ENCODE results near the gene KRTAP26-1. TPM values are rescaled to one million over a fixed set of nuclear protein-coding genes. Genes with fewer than 3 reads are reported as not detected.

Gene KRTAP26-1
- not detected in 2 replicates for total RNA-seq

GRCh38 chr21:30320215-30320614, at the start of gene KRTAP26-1:
KRTAP26-1 (minus strand) TSS chr21:30320315; CDS start chr21:30320035, 280 bp downstream.
- no peak for TF ChIP-seq CTCF (IDR thresholded peaks at IDR 0.05; ENCODE audit: insufficient read depth, low read length, severe bottlenecking)
- no peak within 1 kb of the TSS for H3K4me3 ChIP-seq (ENCODE audit: low read depth, low read length)
- FAIRE-seq (no peak), DNase-seq (ENCODE audit: low read depth) (no peak)
- H3K27me3 ChIP-seq (ENCODE audit: control insufficient read depth, insufficient read depth, low read length), result no peaks in the 10 kb centered on the region
- H3K36me3 ChIP-seq (ENCODE audit: control insufficient read depth, insufficient read depth, low read length), result no peaks in the 10 kb centered on the region

- DNase-seq (ENCODE audit: low read depth), result no peak
- H3K4me3 ChIP-seq (ENCODE audit: low read depth, low read length), result no peak overlapping the region
- H3K27me3 ChIP-seq (ENCODE audit: control insufficient read depth, insufficient read depth, low read length), result no peaks in the 10 kb centered on the region
- H3K36me3 ChIP-seq (ENCODE audit: control insufficient read depth, insufficient read depth, low read length), result no peaks in the 10 kb centered on the region
- TF ChIP-seq CTCF (IDR thresholded peaks at IDR 0.05; ENCODE audit: insufficient read depth, low read length, severe bottlenecking), result no peak
- FAIRE-seq, result no peak
Measured at GRCh38 chr21:30355906-30356305, 35.8 kb upstream of the KRTAP26-1 start.

GRCh38 chr21:30354308-30355005, 34.3 kb upstream of the KRTAP26-1 start:
- Histone ChIP-seq H3K36me3 (ENCODE audit: control insufficient read depth, insufficient read depth, low read length) (no peaks in the 10 kb centered on the region), H3K4me3 (ENCODE audit: low read depth, low read length) (no peak overlapping the region), H3K27me3 (ENCODE audit: control insufficient read depth, insufficient read depth, low read length) (no peaks in the 10 kb centered on the region)
- DNase-seq (ENCODE audit: low read depth) (no peak), FAIRE-seq (no peak)
- no peak for TF ChIP-seq CTCF (IDR thresholded peaks at IDR 0.05; ENCODE audit: insufficient read depth, low read length, severe bottlenecking)

DNA sequence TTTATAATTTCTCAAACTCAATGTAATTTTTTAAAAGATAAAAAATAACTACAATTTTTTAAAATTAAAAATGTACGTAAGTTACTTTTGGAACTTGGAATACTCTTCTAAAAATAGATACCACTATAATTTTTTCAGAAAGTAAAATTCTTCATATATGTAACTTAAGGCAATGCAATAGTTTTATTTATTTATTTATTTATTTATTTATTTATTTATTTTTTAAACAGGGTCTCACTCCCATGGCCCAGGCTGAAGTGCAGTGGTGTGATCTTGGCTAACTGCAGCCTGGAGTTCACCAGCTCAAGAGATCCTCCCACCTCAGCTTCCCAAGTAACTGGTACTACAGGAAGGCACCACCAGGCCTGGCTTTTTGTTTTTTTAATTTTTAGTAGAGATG, 31.4 kb upstream of the KRTAP26-1 start:
- H3K4me3 ChIP-seq (ENCODE audit: low read depth, low read length), result no peak overlapping the region
- no peak for TF ChIP-seq CTCF (IDR thresholded peaks at IDR 0.05; ENCODE audit: insufficient read depth, low read length, severe bottlenecking)
- H3K27me3 ChIP-seq (ENCODE audit: control insufficient read depth, insufficient read depth, low read length), result no peaks in the 10 kb centered on the region
- DNase-seq (ENCODE audit: low read depth), result no peak
- no peaks in the 10 kb centered on the region for H3K36me3 ChIP-seq (ENCODE audit: control insufficient read depth, insufficient read depth, low read length)
- no peak for FAIRE-seq

GRCh38 chr21:30349572-30349971, 29.5 kb upstream of the KRTAP26-1 start:
- H3K36me3 ChIP-seq (ENCODE audit: control insufficient read depth, insufficient read depth, low read length), result no peaks in the 10 kb centered on the region
- no peak for FAIRE-seq
- no peak overlapping the region for H3K4me3 ChIP-seq (ENCODE audit: low read depth, low read length)
- no peaks in the 10 kb centered on the region for H3K27me3 ChIP-seq (ENCODE audit: control insufficient read depth, insufficient read depth, low read length)
- TF ChIP-seq CTCF (IDR thresholded peaks at IDR 0.05; ENCODE audit: insufficient read depth, low read length, severe bottlenecking), result no peak
- DNase-seq (ENCODE audit: low read depth), result peak; percentile 35

DNA sequence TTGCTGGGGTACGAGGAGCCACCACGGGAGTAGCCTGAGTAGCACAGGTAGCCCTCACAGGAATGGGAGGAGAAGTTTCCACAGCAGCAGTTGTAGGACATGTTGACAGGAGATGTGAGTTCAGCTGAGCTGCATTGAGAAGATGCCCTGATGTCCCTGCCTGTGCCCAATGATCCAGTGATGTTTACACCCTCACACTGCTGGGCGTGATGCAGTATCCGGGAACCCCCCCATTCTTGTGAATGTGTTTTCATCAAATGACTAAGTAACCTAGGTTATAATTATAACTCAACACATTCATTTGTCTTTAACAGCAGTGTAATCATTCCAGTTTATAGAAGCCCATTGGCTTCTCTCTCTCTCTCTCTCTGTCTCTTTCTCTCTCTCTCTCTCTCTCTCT, 28.4 kb upstream of the KRTAP26-1 start, which contains the start of gene KRTAP23-1:
Gene KRTAP23-1, minus strand, starts transcription at position 101 of the 400 bp plus-strand sequence. Its CDS starts 0 bp downstream, at position 101.
- TF ChIP-seq CTCF (IDR thresholded peaks at IDR 0.05; ENCODE audit: insufficient read depth, low read length, severe bottlenecking), result no peak
- H3K36me3 ChIP-seq (ENCODE audit: control insufficient read depth, insufficient read depth, low read length), result no peaks in the 10 kb centered on the region
- no peaks in the 10 kb centered on the region for H3K27me3 ChIP-seq (ENCODE audit: control insufficient read depth, insufficient read depth, low read length)
- DNase-seq (ENCODE audit: low read depth) (no peak), FAIRE-seq (no peak)
- H3K4me3 ChIP-seq (ENCODE audit: low read depth, low read length), result no peak within 1 kb of the TSS
